ENCODE results near the gene ZNF548. TPM values are rescaled to one million over a fixed set of nuclear protein-coding genes. Genes with fewer than 3 reads are reported as not detected.

ZNF548 gene
- total RNA-seq, 2 donors from 2014 or later: 16.4 to 20.6 TPM

DNA sequence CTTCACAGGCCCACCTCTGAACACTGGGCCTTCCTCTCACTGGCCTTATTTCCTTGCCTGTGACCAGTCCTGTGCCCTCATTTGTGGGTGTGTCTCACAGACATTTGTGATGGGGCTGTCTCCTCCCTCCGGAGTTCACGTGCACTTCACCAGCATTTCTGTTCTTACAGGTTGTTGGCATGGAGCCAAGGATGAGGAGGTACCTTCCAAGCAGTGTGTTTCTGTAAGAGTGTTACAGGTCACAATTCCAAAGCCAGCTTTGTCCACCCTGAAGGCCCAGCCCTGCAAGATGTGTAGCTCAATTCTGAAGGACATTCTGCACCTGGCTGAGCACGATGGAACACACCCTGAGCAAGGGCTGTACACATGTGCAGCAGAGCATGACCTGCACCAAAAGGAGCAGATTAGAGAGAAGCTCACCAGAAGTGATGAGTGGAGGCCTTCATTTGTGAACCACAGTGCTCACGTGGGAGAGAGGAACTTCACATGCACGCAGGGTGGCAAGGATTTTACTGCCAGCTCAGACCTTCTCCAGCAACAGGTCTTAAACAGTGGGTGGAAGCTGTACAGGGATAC lies 53.6 kb downstream of the ZNF548 start:
- intact Hi-C loops (cut with DNase I): no loop called here
- DNase-seq (no peak), ATAC-seq (no peak)

DNA sequence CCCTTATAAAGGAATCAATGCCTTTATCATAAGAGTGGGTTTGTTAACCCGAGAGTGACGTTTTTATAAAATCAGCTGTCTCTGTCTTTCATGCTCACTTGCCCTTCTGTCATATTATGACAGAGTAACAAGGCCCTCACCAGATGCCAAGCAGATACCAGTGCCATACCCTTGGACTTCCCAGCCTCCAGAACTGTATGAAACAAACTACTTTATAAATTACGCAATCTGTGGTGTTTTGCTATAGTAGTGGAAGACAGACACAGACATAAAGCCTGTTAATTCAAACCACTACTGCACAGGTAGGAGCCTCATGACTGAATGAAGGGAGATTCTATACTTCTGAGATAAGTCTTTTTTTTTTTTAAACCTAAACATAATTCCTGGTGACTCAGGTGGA lies 62.7 kb downstream of the ZNF548 start:
- intact Hi-C loops (cut with DNase I): no loop called here
- ATAC-seq: no peak

More for the DNA sequence above, 62.7 kb downstream of the ZNF548 start:
- DNase-seq: no peak

Other genes starting within 250 kb of the ZNF548 start
- gene ZIM3, start 244.7 kb upstream of the ZNF548 start, total RNA-seq: not detected
- not detected for gene DUXA, start 222.4 kb upstream of the ZNF548 start, total RNA-seq
- gene ZNF264, start 198.4 kb upstream of the ZNF548 start, total RNA-seq: 10 to 100 TPM; 19.6 to 23.0 TPM
- gene AURKC, start 158.8 kb upstream of the ZNF548 start, total RNA-seq: 1 to 10 TPM in 1 of 2 donors, under 1 TPM in 1; 0.94 to 1.0 TPM
- 10 to 100 TPM in 1 of 2 donors, 1 to 10 TPM in 1; 9.2 to 13.9 TPM for gene ZNF805, start 149.2 kb upstream of the ZNF548 start, total RNA-seq
- 10 to 100 TPM; 32.7 to 46.9 TPM for gene ZNF460, start 109.4 kb upstream of the ZNF548 start, total RNA-seq
- gene ZNF543, start 69.4 kb upstream of the ZNF548 start, total RNA-seq: 1 to 10 TPM; 5.5 to 7.7 TPM
- gene ZNF304, start 38.6 kb upstream of the ZNF548 start, total RNA-seq: 10 to 100 TPM in 1 of 2 donors, 1 to 10 TPM in 1; 7.2 to 12.9 TPM
- 10 to 100 TPM; 10.9 to 13.9 TPM for gene TRAPPC2B, start 26.3 kb upstream of the ZNF548 start, total RNA-seq
- 1 to 10 TPM; 3.6 to 4.4 TPM for gene ZNF547, start 26.3 kb upstream of the ZNF548 start, total RNA-seq
- gene ZNF17, start 21.3 kb downstream of the ZNF548 start, total RNA-seq: 10 to 100 TPM in 1 of 2 donors, 1 to 10 TPM in 1; 8.7 to 13.8 TPM
- gene ZNF749, start 45.5 kb downstream of the ZNF548 start, total RNA-seq: 1 to 10 TPM; 3.0 to 7.1 TPM
- 1 to 10 TPM; 2.3 to 3.0 TPM for gene VN1R1, start 67.3 kb downstream of the ZNF548 start, total RNA-seq
- gene ZNF772, start 87.7 kb downstream of the ZNF548 start, total RNA-seq: 10 to 100 TPM; 13.3 to 19.7 TPM
- gene ZNF419, start 97.9 kb downstream of the ZNF548 start, total RNA-seq: 1 to 10 TPM; 7.2 to 10.0 TPM
- gene ZNF773, start 110.1 kb downstream of the ZNF548 start, total RNA-seq: 1 to 10 TPM; 5.3 to 7.9 TPM
- gene ZNF549, start 137.5 kb downstream of the ZNF548 start, total RNA-seq: 1 to 10 TPM; 3.4 to 4.4 TPM
- 1 to 10 TPM; 6.4 to 9.0 TPM for gene ZNF550, start 170.0 kb downstream of the ZNF548 start, total RNA-seq
- gene ZNF416, start 189.1 kb downstream of the ZNF548 start, total RNA-seq: 1 to 10 TPM; 4.6 to 5.5 TPM
- gene ZIK1, start 194.3 kb downstream of the ZNF548 start, total RNA-seq: 1 to 10 TPM; 4.1 to 5.2 TPM
- gene ZNF530, start 210.0 kb downstream of the ZNF548 start, total RNA-seq: 1 to 10 TPM; 3.7 to 5.3 TPM
- 10 to 100 TPM; 14.2 to 16.2 TPM for gene ZNF134, start 224.4 kb downstream of the ZNF548 start, total RNA-seq
- 10 to 100 TPM in 1 of 2 donors, 1 to 10 TPM in 1; 9.5 to 11.1 TPM for gene ZNF211, start 243.3 kb downstream of the ZNF548 start, total RNA-seq